SK-N-SH (cell line): ENCODE results near the gene BMAL1. TPM values are rescaled to one million over a fixed set of nuclear protein-coding genes. Genes with fewer than 3 reads are reported as not detected.

Experiments used
- CTCF ChIA-PET: fragments of 300-600, 350-600 bp; formaldehyde crosslinking; extraction: SDS; loops from one replicate; lab custom pipeline; 2021; lab: Yijun Ruan, JAX
- POLR2A ChIA-PET: fragments of 350-600 bp; sonication (Branson Sonifier 250); formaldehyde crosslinking; extraction: SDS; loops from one replicate; lab custom pipeline; 2020; ENCODE audit warnings: antibody characterized with exemption, inconsistent platforms; lab: Yijun Ruan, JAX
- DNase-seq: peaks from one replicate; pipeline ENCODE4 v3.0.0; 2012
- H2AFZ ChIP-seq: fragments of 200-600 bp; sonication (generic); 2 replicates; pipeline ENCODE4 v1.8.1; 2016; ENCODE audit warnings: antibody characterized with exemption, mild to moderate bottlenecking, low read depth
- H3F3A ChIP-seq: fragments of 200-600 bp; sonication (generic); replicated peaks from 2 replicates; pipeline ENCODE3; 2016; ENCODE audit warnings: antibody characterized with exemption, mild to moderate bottlenecking; ENCODE audit not compliant: insufficient read depth
- H3K27ac ChIP-seq, 2 experiments: fragments of 200-500 bp in 1 of 2; fragments of 200-600 bp in 1 of 2; sonication (Bioruptor generic) in 1 of 2; sonication (generic), shearing (Covaris generic) in 1 of 2; 2 replicates each; pipeline versions ENCODE4 v1.5.1 to v1.6.1; 2014 to 2016; ENCODE audit warnings: low read depth in 2 of 2, inconsistent platforms in 1 of 2, low read length in 1 of 2, mild to moderate bottlenecking in 1 of 2, mixed read lengths in 1 of 2
- H3K27me3 ChIP-seq: fragments of 200-600 bp; sonication (generic), shearing (Covaris generic); 2 replicates; pipeline ENCODE4 v1.6.1; 2016; ENCODE audit warnings: mixed run types; ENCODE audit not compliant: insufficient read depth
- H3K36me3 ChIP-seq, 2 experiments: fragments of 200-500 bp in 1 of 2; fragments of 200-600 bp in 1 of 2; sonication (Bioruptor generic) in 1 of 2; sonication (generic) in 1 of 2; replicated peaks in 1 of 2; 2 replicates each; pipeline versions ENCODE3 to v1.5.1; 2014 to 2016; ENCODE audit warnings: low read length in 1 of 2, mild to moderate bottlenecking in 1 of 2; ENCODE audit not compliant: insufficient read depth in 2 of 2, control insufficient read depth in 1 of 2
- H3K4me1 ChIP-seq, 2 experiments: fragments of 200-500 bp in 1 of 2; fragments of 200-600 bp in 1 of 2; sonication (Bioruptor generic) in 1 of 2; sonication (generic), shearing (Covaris generic) in 1 of 2; 2 replicates each; pipeline versions ENCODE4 v1.5.1 to v1.6.1; 2014 to 2016; ENCODE audit warnings: low read depth in 1 of 2, low read length in 1 of 2, mixed run types in 1 of 2; ENCODE audit not compliant: insufficient read depth in 2 of 2, control insufficient read depth in 1 of 2
- H3K4me2 ChIP-seq: fragments of 200-600 bp; sonication (generic), shearing (Covaris generic); 2 replicates; pipeline ENCODE4 v1.6.1; 2017; ENCODE audit warnings: mixed run types
- H3K4me3 ChIP-seq, 2 experiments: fragments of 200-500 bp in 1 of 2; fragments of 200-600 bp in 1 of 2; sonication (Bioruptor generic) in 1 of 2; sonication (generic), shearing (Covaris generic) in 1 of 2; 2 replicates each; pipeline versions ENCODE4 v1.5.1 to v1.8.1; 2014 to 2016; ENCODE audit warnings: low read depth in 2 of 2, inconsistent platforms in 1 of 2, low read length in 1 of 2, mild to moderate bottlenecking in 1 of 2, mixed read lengths in 1 of 2, moderate library complexity in 1 of 2
- H3K79me2 ChIP-seq: fragments of 200-600 bp; sonication (generic); 2 replicates; pipeline ENCODE4 v1.8.1; 2017; ENCODE audit warnings: mild to moderate bottlenecking; ENCODE audit not compliant: insufficient read depth
- H3K9ac ChIP-seq: fragments of 200-600 bp; sonication (generic); 2 replicates; pipeline ENCODE4 v1.6.1; 2017; ENCODE audit warnings: mixed run types
- H3K9me2 ChIP-seq: fragments of 200-600 bp; sonication (generic); 2 replicates; pipeline ENCODE4 v1.6.1; 2017; ENCODE audit warnings: mixed run types
- H3K9me3 ChIP-seq: fragments of 200-600 bp; sonication (generic); 2 replicates; pipeline ENCODE4 v1.6.1; 2017; ENCODE audit warnings: mixed run types, mild to moderate bottlenecking, moderate library complexity
- H4K20me1 ChIP-seq: fragments of 200-600 bp; sonication (generic); 2 replicates; pipeline ENCODE4 v1.6.1; 2017; ENCODE audit warnings: mild to moderate bottlenecking, mixed run types; ENCODE audit not compliant: insufficient read depth
- EZH2phosphoT487 ChIP-seq: fragments of 200-600 bp; sonication (generic); IDR thresholded peaks from 2 replicates; pipeline ENCODE4 v1.6.1; 2017; ENCODE audit warnings: low read depth, mixed run types, mild to moderate bottlenecking, antibody characterized with exemption, moderate library complexity, borderline replicate concordance
- FOSL2 ChIP-seq: IDR thresholded peaks from 2 replicates; pipeline ENCODE4 v1.4.0; 2012; ENCODE audit warnings: low read depth, mild to moderate bottlenecking, moderate library complexity, borderline replicate concordance
- MXI1 ChIP-seq: IDR thresholded peaks from 2 replicates; pipeline ENCODE4 v1.6.1; 2012; ENCODE audit warnings: mild to moderate bottlenecking, low read depth, low read length, improper control_type of control experiment
- TAF1 ChIP-seq: IDR thresholded peaks from 2 replicates; pipeline ENCODE4 v1.6.1; 2012; ENCODE audit warnings: low read depth, mild to moderate bottlenecking, low read length, moderate library complexity, borderline replicate concordance
- WGBS: methylation state at CpG from one replicate; pipeline ENCODE4 v1.1.6; 2017; ENCODE audit warnings: low lambda C conversion rate; 5-methylcytosine and 5-hydroxymethylcytosine counted together
- polyA plus RNA-seq, 3 experiments: library from polyadenylated mRNA; depleted of rRNA; stranded (reverse); fragments of >200 nt; gene quantifications; 2 replicates each; pipeline ENCODE4 v1.2.3, GENCODE V29; 2012
- TF ChIP-seq, protein P1 (sequence below): IDR thresholded peaks from 2 replicates; pipeline ENCODE4 v1.6.1; 2012; ENCODE audit warnings: mild to moderate bottlenecking, low read depth, low read length, moderate library complexity
- TF ChIP-seq, protein P2 (sequence below): IDR thresholded peaks from 2 replicates; pipeline ENCODE4 v1.4.0; 2012; ENCODE audit warnings: low read depth, borderline replicate concordance
- TF ChIP-seq, protein P3 (sequence below): IDR thresholded peaks from 2 replicates; pipeline ENCODE4 v1.4.0; 2012; ENCODE audit warnings: low read depth, borderline replicate concordance
- TF ChIP-seq, protein P4 (sequence below): IDR thresholded peaks from 2 replicates; pipeline ENCODE4; 2012
- TF ChIP-seq, protein P5 (sequence below): IDR thresholded peaks from 2 replicates; pipeline ENCODE4 v1.4.0; 2012; ENCODE audit warnings: low read depth

BMAL1 gene
- polyA plus RNA-seq, 1 of the 3 experiments (the other 2 are of a cell fraction) = 6.5 TPM

DNA sequence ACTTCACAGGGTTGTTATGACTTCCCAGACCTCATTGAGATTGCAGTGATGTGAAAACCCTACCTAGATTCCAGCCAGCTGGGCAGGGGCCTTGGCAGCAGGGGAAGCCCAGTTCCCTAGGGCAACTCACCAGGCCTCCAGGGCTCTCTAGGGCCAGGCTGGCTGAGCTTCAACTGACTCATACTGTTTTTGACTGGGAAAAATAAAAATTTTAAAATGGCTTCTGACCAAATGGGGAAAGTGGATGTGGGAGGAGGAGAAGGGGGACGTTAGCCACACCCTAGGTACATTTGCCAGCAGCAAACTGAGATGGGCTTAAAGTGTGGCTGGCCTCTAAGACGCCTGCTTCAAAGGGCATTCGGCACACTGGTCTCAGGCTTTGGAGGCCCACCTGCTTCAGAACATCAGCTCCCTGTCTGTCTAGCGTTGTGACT lies 39.0 kb downstream of the BMAL1 start (continued):
- TF ChIP-seq, protein P1, sequence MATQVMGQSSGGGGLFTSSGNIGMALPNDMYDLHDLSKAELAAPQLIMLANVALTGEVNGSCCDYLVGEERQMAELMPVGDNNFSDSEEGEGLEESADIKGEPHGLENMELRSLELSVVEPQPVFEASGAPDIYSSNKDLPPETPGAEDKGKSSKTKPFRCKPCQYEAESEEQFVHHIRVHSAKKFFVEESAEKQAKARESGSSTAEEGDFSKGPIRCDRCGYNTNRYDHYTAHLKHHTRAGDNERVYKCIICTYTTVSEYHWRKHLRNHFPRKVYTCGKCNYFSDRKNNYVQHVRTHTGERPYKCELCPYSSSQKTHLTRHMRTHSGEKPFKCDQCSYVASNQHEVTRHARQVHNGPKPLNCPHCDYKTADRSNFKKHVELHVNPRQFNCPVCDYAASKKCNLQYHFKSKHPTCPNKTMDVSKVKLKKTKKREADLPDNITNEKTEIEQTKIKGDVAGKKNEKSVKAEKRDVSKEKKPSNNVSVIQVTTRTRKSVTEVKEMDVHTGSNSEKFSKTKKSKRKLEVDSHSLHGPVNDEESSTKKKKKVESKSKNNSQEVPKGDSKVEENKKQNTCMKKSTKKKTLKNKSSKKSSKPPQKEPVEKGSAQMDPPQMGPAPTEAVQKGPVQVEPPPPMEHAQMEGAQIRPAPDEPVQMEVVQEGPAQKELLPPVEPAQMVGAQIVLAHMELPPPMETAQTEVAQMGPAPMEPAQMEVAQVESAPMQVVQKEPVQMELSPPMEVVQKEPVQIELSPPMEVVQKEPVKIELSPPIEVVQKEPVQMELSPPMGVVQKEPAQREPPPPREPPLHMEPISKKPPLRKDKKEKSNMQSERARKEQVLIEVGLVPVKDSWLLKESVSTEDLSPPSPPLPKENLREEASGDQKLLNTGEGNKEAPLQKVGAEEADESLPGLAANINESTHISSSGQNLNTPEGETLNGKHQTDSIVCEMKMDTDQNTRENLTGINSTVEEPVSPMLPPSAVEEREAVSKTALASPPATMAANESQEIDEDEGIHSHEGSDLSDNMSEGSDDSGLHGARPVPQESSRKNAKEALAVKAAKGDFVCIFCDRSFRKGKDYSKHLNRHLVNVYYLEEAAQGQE = no peak

DNA sequence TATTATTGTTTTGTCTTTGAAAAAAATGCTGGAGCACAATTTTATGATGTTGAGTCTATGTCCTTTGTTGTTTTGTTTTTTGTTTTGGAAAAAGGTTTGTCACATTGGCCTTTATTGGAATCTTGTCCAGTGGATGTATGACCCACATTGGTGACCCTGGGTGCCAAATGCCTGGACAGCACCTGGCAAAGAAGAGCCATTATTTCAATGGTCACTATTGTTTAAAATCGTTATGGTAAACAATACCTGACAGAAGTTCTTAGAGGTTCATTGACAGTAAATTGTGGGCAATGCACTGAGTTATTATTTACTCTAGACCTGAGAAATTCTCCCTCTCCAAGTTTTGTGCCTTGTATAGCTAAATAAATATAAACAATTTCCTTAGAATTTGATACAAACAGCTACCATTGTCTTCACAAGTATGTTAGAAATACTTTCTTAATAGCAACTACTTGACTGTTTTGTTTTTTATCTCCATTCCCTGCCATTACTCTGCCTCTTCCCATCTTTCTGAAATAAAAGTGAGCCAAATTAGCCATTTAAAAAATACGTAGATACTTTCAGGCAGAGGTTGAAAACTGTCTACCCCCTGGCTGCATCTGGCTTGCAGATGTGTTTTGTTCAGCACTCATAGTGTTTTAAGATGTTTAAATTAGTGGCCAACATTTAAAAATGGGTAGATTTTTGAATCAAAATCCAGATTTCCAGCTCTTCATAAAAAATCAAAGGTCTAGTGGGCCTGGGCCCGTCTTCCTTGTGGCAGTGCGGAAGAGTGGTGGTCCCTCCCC lies 39.9 kb downstream of the BMAL1 start:
- Histone ChIP-seq H3K9me3 (no peaks in the 10 kb centered on the region), H3F3A (no peaks in the 10 kb centered on the region), H3K4me2 (no peak overlapping the region), H4K20me1 (no peaks in the 10 kb centered on the region), H3K36me3 (no peaks in the 10 kb centered on the region), H3K9ac (no peak overlapping the region), H3K4me3 (no peak overlapping the region), H3K4me1 (peaks cover 6 to 34% of the 10 kb centered on the region in 2 experiments; a peak in 3 of 4 replicates), H3K9me2 (no peaks in the 10 kb centered on the region), H3K27me3 (no peaks in the 10 kb centered on the region), H3K79me2 (peaks cover 15% of the 10 kb centered on the region; the same call in 1 of the 2 replicates), H3K27ac (peak overlapping the region in 1 of 2 experiments; percentile 72; a peak in 2 of 4 replicates), H2AFZ (no peak overlapping the region)
- ChIA-PET POLR2A (no interaction called here), CTCF (interaction anchor here (0.6 to 6.1 kb wide), 8 partner anchors 11 to 38 kb away, joined by 3 to 46 read pairs (median 4); no protein-coding TSS in a partner anchor)
- no peak for TF ChIP-seq TAF1
- TF ChIP-seq, protein P2, sequence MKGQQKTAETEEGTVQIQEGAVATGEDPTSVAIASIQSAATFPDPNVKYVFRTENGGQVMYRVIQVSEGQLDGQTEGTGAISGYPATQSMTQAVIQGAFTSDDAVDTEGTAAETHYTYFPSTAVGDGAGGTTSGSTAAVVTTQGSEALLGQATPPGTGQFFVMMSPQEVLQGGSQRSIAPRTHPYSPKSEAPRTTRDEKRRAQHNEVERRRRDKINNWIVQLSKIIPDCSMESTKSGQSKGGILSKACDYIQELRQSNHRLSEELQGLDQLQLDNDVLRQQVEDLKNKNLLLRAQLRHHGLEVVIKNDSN = no peak
- WGBS = 89% methylated on average over 4 of the region's 4 CpGs
- peak; percentile 42 for DNase-seq

DNA sequence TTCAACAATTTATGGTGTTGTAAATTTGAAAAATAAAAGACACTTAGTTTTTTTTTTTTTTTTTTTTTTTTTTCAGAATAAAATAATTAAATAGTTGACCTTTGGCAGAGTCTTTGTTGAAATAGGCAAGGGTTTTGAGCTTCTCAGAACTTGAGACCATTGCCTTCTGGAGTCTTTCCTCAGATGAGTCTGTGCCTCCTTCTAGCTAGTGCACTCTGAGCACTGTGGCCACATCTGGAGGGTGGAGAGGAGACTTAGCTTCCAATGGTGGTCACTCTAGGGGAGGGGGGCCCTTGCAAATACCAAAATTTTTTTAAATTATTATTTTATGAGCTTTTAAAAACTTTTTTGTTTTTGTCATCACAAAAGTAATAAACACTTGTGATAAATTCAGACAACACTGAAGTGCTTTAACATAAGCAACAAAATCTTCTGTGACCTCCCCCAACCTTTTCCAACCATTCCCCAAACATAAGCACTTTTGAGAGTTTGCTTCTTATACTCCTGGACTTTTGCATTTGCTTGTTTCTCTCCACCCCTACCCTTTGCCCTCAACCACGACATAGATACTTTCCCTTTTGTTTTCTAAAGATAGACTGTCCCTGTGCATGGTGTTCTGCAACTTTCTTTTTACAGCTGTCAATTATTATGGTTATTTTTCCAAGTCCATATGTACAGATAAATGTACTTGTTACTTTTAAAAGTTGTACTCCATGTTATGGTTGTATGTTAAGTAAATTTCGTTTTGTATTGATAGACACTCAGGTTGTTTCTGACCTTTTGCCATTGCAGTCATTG lies 41.1 kb downstream of the BMAL1 start:
- WGBS = 66% methylated on average over 2 of the region's 2 CpGs

More for the DNA sequence above, 41.1 kb downstream of the BMAL1 start:
- Histone ChIP-seq H4K20me1 (no peaks in the 10 kb centered on the region), H3K9ac (no peak overlapping the region), H3K27me3 (no peaks in the 10 kb centered on the region), H3K36me3 (no peaks in the 10 kb centered on the region), H3K9me2 (no peaks in the 10 kb centered on the region), H3K9me3 (no peaks in the 10 kb centered on the region), H3K4me1 (peaks cover 6 to 34% of the 10 kb centered on the region in 2 experiments; a peak in 3 of 4 replicates), H3K4me2 (no peak overlapping the region), H3F3A (no peaks in the 10 kb centered on the region), H3K27ac (no peak overlapping the region), H3K79me2 (peaks cover 15% of the 10 kb centered on the region; the same call in 1 of the 2 replicates), H3K4me3 (no peak overlapping the region), H2AFZ (no peak overlapping the region)
- DNase-seq = no peak
- TF ChIP-seq EZH2phosphoT487 (no peak), MXI1 (no peak), FOSL2 (no peak)
- TF ChIP-seq, protein P3, sequence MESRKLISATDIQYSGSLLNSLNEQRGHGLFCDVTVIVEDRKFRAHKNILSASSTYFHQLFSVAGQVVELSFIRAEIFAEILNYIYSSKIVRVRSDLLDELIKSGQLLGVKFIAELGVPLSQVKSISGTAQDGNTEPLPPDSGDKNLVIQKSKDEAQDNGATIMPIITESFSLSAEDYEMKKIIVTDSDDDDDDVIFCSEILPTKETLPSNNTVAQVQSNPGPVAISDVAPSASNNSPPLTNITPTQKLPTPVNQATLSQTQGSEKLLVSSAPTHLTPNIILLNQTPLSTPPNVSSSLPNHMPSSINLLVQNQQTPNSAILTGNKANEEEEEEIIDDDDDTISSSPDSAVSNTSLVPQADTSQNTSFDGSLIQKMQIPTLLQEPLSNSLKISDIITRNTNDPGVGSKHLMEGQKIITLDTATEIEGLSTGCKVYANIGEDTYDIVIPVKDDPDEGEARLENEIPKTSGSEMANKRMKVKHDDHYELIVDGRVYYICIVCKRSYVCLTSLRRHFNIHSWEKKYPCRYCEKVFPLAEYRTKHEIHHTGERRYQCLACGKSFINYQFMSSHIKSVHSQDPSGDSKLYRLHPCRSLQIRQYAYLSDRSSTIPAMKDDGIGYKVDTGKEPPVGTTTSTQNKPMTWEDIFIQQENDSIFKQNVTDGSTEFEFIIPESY = no peak
- TF ChIP-seq, protein P4, sequence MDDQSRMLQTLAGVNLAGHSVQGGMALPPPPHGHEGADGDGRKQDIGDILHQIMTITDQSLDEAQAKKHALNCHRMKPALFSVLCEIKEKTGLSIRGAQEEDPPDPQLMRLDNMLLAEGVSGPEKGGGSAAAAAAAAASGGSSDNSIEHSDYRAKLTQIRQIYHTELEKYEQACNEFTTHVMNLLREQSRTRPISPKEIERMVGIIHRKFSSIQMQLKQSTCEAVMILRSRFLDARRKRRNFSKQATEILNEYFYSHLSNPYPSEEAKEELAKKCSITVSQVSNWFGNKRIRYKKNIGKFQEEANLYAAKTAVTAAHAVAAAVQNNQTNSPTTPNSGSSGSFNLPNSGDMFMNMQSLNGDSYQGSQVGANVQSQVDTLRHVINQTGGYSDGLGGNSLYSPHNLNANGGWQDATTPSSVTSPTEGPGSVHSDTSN = no peak
- TF ChIP-seq, protein P5, sequence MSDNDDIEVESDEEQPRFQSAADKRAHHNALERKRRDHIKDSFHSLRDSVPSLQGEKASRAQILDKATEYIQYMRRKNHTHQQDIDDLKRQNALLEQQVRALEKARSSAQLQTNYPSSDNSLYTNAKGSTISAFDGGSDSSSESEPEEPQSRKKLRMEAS = no peak
- ChIA-PET POLR2A (no interaction called here), CTCF (interaction anchor here (0.6 to 6.1 kb wide), 8 partner anchors 14 to 108 kb away, joined by 3 to 46 read pairs (median 4); no protein-coding TSS in a partner anchor)
